Omental fat pad (tissue), 4 donors: ENCODE results near the gene MAPKAP1. TPM values are rescaled to one million over a fixed set of nuclear protein-coding genes. Genes with fewer than 3 reads are reported as not detected.

Experiments used
- ATAC-seq: fragments of 150-250 bp; one replicate; pipeline ENCODE4 v1.9.1; 2016; ENCODE audit warnings: mild to moderate bottlenecking, moderate library complexity; ENCODE audit not compliant: low FRiP score
- DNase-seq: peaks from one replicate; pipeline ENCODE4 v3.0.0-alpha.2; 2019; ENCODE audit warnings: low spot score
- CTCF ChIP-seq, 3 donors: fragments of 450-650 bp; IDR thresholded peaks; one replicate each; pipeline ENCODE4 v1.5.1; 2016 to 2017; ENCODE audit warnings: antibody characterized with exemption in 3 of 3, mild to moderate bottlenecking in 3 of 3, moderate library complexity in 2 of 3
- total RNA-seq, 4 donors: library from RNA; depleted of rRNA; stranded (reverse); fragments of >200 nt; gene quantifications; one replicate each; pipeline ENCODE4 v1.1.0, GENCODE V29; 2016

The MAPKAP1 gene
- total RNA-seq, 4 donors from 2014 or later: 60.0 to 78.0 (median 72.9) TPM

GRCh38 chr9:125409217-125409636 is 297.8 kb downstream of the MAPKAP1 start:
- ATAC-seq (no peak), DNase-seq (no peak)
- no peak for TF ChIP-seq CTCF (IDR thresholded peaks at IDR 0.05)

GRCh38 chr9:125407974-125408900 is 298.8 kb downstream of the MAPKAP1 start:
- ATAC-seq: peak; percentile 58
- peak in 1 of 3 donors; percentile 13 for TF ChIP-seq CTCF (IDR thresholded peaks at IDR 0.05)
- peak; percentile 42 for DNase-seq

- ATAC-seq: no peak
- TF ChIP-seq CTCF (IDR thresholded peaks at IDR 0.05): no peak
- DNase-seq: no peak
These were observed 299.5 kb downstream of the MAPKAP1 start for GRCh38 chr9:125407432-125407973.

- ATAC-seq (no peak), DNase-seq (no peak)
- no peak for TF ChIP-seq CTCF (IDR thresholded peaks at IDR 0.05)
These were observed 300.3 kb downstream of the MAPKAP1 start for GRCh38 chr9:125406810-125407087.

- DNase-seq: no peak
- ATAC-seq: no peak
- no peak for TF ChIP-seq CTCF (IDR thresholded peaks at IDR 0.05)
These were observed 300.8 kb downstream of the MAPKAP1 start for GRCh38 chr9:125405938-125406809.

GRCh38 chr9:125404733-125405132 is 302.3 kb downstream of the MAPKAP1 start:
- no peak for DNase-seq
- ATAC-seq: no peak
- TF ChIP-seq CTCF (IDR thresholded peaks at IDR 0.05): no peak
